ENCODE results near the gene CCDC106. TPM values are rescaled to one million over a fixed set of nuclear protein-coding genes. Genes with fewer than 3 reads are reported as not detected.

Gene CCDC106
- total and polyA plus RNA-seq, 2 donors from 2014 or later = 22.7 to 51.9 TPM

GRCh38 chr19:55605207-55605636 is 42.8 kb upstream of the CCDC106 start:
- peak; percentile 99 to 100 (median 99) for DNase-seq
- no peak for FAIRE-seq
- no peaks in the 10 kb centered on the region for H3K9me3 ChIP-seq (ENCODE audit: control insufficient read depth in 2 of 3, insufficient read depth in 1 of 3, low read length in 3 of 3)
- TF ChIP-seq, protein P1, sequence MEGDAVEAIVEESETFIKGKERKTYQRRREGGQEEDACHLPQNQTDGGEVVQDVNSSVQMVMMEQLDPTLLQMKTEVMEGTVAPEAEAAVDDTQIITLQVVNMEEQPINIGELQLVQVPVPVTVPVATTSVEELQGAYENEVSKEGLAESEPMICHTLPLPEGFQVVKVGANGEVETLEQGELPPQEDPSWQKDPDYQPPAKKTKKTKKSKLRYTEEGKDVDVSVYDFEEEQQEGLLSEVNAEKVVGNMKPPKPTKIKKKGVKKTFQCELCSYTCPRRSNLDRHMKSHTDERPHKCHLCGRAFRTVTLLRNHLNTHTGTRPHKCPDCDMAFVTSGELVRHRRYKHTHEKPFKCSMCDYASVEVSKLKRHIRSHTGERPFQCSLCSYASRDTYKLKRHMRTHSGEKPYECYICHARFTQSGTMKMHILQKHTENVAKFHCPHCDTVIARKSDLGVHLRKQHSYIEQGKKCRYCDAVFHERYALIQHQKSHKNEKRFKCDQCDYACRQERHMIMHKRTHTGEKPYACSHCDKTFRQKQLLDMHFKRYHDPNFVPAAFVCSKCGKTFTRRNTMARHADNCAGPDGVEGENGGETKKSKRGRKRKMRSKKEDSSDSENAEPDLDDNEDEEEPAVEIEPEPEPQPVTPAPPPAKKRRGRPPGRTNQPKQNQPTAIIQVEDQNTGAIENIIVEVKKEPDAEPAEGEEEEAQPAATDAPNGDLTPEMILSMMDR (IDR thresholded peaks at IDR 0.05; ENCODE audit: borderline replicate concordance, extremely low read depth, insufficient read depth) = no peak
- peaks cover 0 to 20% (median 3%) of the 10 kb centered on the region in 3 donors for H3K4me1 ChIP-seq (ENCODE audit: control insufficient read depth in 2 of 3, insufficient read depth in 2 of 3, low read depth in 1 of 3, low read length in 3 of 3)
- intact Hi-C loops (cut with DNase I) = no loop called here
- no peaks in the 10 kb centered on the region for H3K27me3 ChIP-seq (ENCODE audit: control insufficient read depth, insufficient read depth, low read length)
- H3K9ac ChIP-seq (ENCODE audit: low read length in 3 of 3) = peak overlapping the region in 2 of 3 donors; percentile 27 to 60
- peak overlapping the region; percentile 66 to 89 (median 75) for H3K4me3 ChIP-seq (ENCODE audit: low read length in 3 of 3)
- peaks cover 0 to 3% (median 0%) of the 10 kb centered on the region in 3 donors for H3K36me3 ChIP-seq (ENCODE audit: control insufficient read depth in 2 of 3, insufficient read depth in 3 of 3, low read length in 3 of 3)
- H3K27ac ChIP-seq (ENCODE audit: low read depth in 2 of 2, low read length in 2 of 2) = peak overlapping the region; percentile 92 to 98

- Histone ChIP-seq H3K9ac (ENCODE audit: low read length in 3 of 3) (peak within 1 kb of the TSS; percentile 81 to 90 (median 83)), H3K4me3 (ENCODE audit: low read length in 3 of 3) (peak within 1 kb of the TSS; percentile 81 to 92 (median 89)), H3K9me3 (ENCODE audit: control insufficient read depth in 2 of 3, insufficient read depth in 1 of 3, low read length in 3 of 3) (no peaks in the 10 kb centered on the region), H3K4me1 (ENCODE audit: control insufficient read depth in 2 of 3, insufficient read depth in 2 of 3, low read depth in 1 of 3, low read length in 3 of 3) (peaks cover 0 to 18% (median 3%) of the 10 kb centered on the region in 3 donors), H3K27me3 (ENCODE audit: control insufficient read depth, insufficient read depth, low read length) (no peaks in the 10 kb centered on the region), H3K36me3 (ENCODE audit: control insufficient read depth in 2 of 3, insufficient read depth in 3 of 3, low read length in 3 of 3) (peaks cover 0 to 3% (median 0%) of the 10 kb centered on the region in 3 donors), H3K27ac (ENCODE audit: low read depth in 2 of 2, low read length in 2 of 2) (peak within 1 kb of the TSS; percentile 92 to 98)
- DNase-seq (peak; percentile 87 to 94 (median 90)), FAIRE-seq (no peak)
- TF ChIP-seq, protein P1 (IDR thresholded peaks at IDR 0.05; ENCODE audit: borderline replicate concordance, extremely low read depth, insufficient read depth) = peak; percentile 68
- intact Hi-C loops (cut with DNase I) = no loop called here
Measured at GRCh38 chr19:55605637-55606470, 42.2 kb upstream of the CCDC106 start, which contains the start of gene ZNF865. Gene ZNF865, plus strand, starts transcription at chr19:55605647. Its CDS starts 7,972 bp downstream, at chr19:55613619.

GRCh38 chr19:55606471-55606787 is 41.6 kb upstream of the CCDC106 start:
- H3K36me3 ChIP-seq (ENCODE audit: control insufficient read depth in 2 of 3, insufficient read depth in 3 of 3, low read length in 3 of 3) = peaks cover 0 to 3% (median 0%) of the 10 kb centered on the region in 3 donors
- no peaks in the 10 kb centered on the region for H3K27me3 ChIP-seq (ENCODE audit: control insufficient read depth, insufficient read depth, low read length)
- peaks cover 0 to 12% (median 0%) of the 10 kb centered on the region in 3 donors for H3K4me1 ChIP-seq (ENCODE audit: control insufficient read depth in 2 of 3, insufficient read depth in 2 of 3, low read depth in 1 of 3, low read length in 3 of 3)
- TF ChIP-seq, protein P1 (IDR thresholded peaks at IDR 0.05; ENCODE audit: borderline replicate concordance, extremely low read depth, insufficient read depth) = no peak
- intact Hi-C loops (cut with DNase I) = no loop called here
- no peaks in the 10 kb centered on the region for H3K9me3 ChIP-seq (ENCODE audit: control insufficient read depth in 2 of 3, insufficient read depth in 1 of 3, low read length in 3 of 3)
- H3K27ac ChIP-seq (ENCODE audit: low read depth in 2 of 2, low read length in 2 of 2) = peak overlapping the region; percentile 90 to 95
- no peak for DNase-seq
- peak overlapping the region; percentile 61 to 83 (median 72) for H3K9ac ChIP-seq (ENCODE audit: low read length in 3 of 3)
- FAIRE-seq = no peak
- H3K4me3 ChIP-seq (ENCODE audit: low read length in 3 of 3) = peak overlapping the region; percentile 81 to 92 (median 89)
